Left lung (tissue), 10 donors: Measurements from ENCODE around the gene HDLBP. TPM values are rescaled to one million over a fixed set of nuclear protein-coding genes. Genes with fewer than 3 reads are reported as not detected.

Experiments used
- ATAC-seq: fragments of 200-7000 bp; cut with Tn5 transposase; one replicate; pipeline ENCODE4 v1.9.1; 2020; ENCODE audit warnings: moderate library complexity
- DNase-seq, 4 donors: peaks; one replicate each; pipeline ENCODE4 v3.0.0-alpha.2; 2013 to 2020
- H3K27ac ChIP-seq, 2 donors: fragments of 200-600 bp; sonication (generic) in 1 of 2; one replicate each; pipeline versions ENCODE4 v1.5.0 to v1.8.0; 2020 to 2021
- H3K27me3 ChIP-seq, 2 donors: fragments of 200-600 bp; sonication (generic) in 1 of 2; one replicate each; pipeline versions ENCODE4 v1.5.0 to v1.8.0; 2020 to 2021
- H3K36me3 ChIP-seq, 2 donors: fragments of 200-600 bp; sonication (generic) in 1 of 2; one replicate each; pipeline versions ENCODE4 v1.5.0 to v1.8.0; 2020 to 2021
- H3K4me1 ChIP-seq, 2 donors: fragments of 200-600 bp; one replicate each; pipeline ENCODE4 v1.8.0; 2021
- H3K4me3 ChIP-seq, 2 donors: fragments of 200-600 bp; sonication (generic) in 1 of 2; one replicate each; pipeline versions ENCODE4 v1.5.0 to v1.8.0; 2020 to 2021; ENCODE audit warnings: mild to moderate bottlenecking in 1 of 2
- H3K9me3 ChIP-seq, 2 donors: fragments of 200-600 bp; sonication (generic) in 1 of 2; one replicate each; pipeline versions ENCODE4 v1.5.0 to v1.8.0; 2020 to 2021
- CTCF ChIP-seq, 2 donors: fragments of 200-600 bp; sonication (generic) in 1 of 2; IDR thresholded peaks; one replicate each; pipeline versions ENCODE4 v1.5.0 to v1.8.0; 2021; ENCODE audit warnings: antibody characterized with exemption in 2 of 2
- intact Hi-C, 2 donors: fragments of 100-400 bp; cut with DNase I; formaldehyde crosslinking; loops; one replicate each; pipeline versions ENCODE4 v1.11.2 to v1.14.2; 2022
- polyA plus RNA-seq, 6 donors: library from polyadenylated mRNA; unstranded; fragments of 120-200 nt; gene quantifications; one replicate each; pipeline ENCODE4 v1.2.1, GENCODE V29; 2013; ENCODE audit not compliant: insufficient read length in 6 of 6
- total RNA-seq, 2 donors: library from RNA; stranded (reverse); fragmentation: NEBNext Ultra II Directional; extraction: Animal tissue kit (Norgen Biotek cat#: 25700); gene quantifications; one replicate each; pipeline ENCODE4 v1.2.1, GENCODE V29; 2021
- donor health status: DM: no; HTN: yes; CAD: no.
- donor health status: DM: no; HTN: no; CAD: no.

Gene HDLBP
- total and polyA plus RNA-seq, 8 donors = 369 to 567 (median 401) TPM

- intact Hi-C loops = no loop called here
- no peak for TF ChIP-seq CTCF (IDR thresholded peaks at IDR 0.05)
- Histone ChIP-seq H3K27me3 (no peaks in the 10 kb centered on the region), H3K4me3 (no peak overlapping the region), H3K9me3 (no peaks in the 10 kb centered on the region), H3K4me1 (no peaks in the 10 kb centered on the region), H3K36me3 (peaks cover 0 to 100% of the 10 kb centered on the region in 2 donors), H3K27ac (no peak overlapping the region)
- no peak for DNase-seq
- no peak for ATAC-seq
Observed at GRCh38 chr2:241237949-241238371, 77.5 kb downstream of the HDLBP start.

GRCh38 chr2:241237047-241237446 lies 78.4 kb downstream of the HDLBP start:
- Histone ChIP-seq H3K36me3 (peaks cover 0 to 100% of the 10 kb centered on the region in 2 donors), H3K27me3 (no peaks in the 10 kb centered on the region), H3K9me3 (no peaks in the 10 kb centered on the region), H3K4me3 (no peak overlapping the region), H3K4me1 (no peaks in the 10 kb centered on the region), H3K27ac (no peak overlapping the region)
- intact Hi-C loops = no loop called here
- ATAC-seq = no peak
- DNase-seq = peak in 1 of 4 donors; percentile 21
- no peak for TF ChIP-seq CTCF (IDR thresholded peaks at IDR 0.05)

GRCh38 chr2:241235859-241236593 lies 79.4 kb downstream of the HDLBP start:
- peaks cover 0 to 100% of the 10 kb centered on the region in 2 donors for H3K36me3 ChIP-seq

GRCh38 chr2:241234962-241235740 lies 80.3 kb downstream of the HDLBP start:
- no peak overlapping the region for H3K4me3 ChIP-seq
- H3K4me1 ChIP-seq = no peaks in the 10 kb centered on the region
- no peak for TF ChIP-seq CTCF (IDR thresholded peaks at IDR 0.05)
- no peak overlapping the region for H3K27ac ChIP-seq
- no peaks in the 10 kb centered on the region for H3K27me3 ChIP-seq
- DNase-seq (peak in 1 of 4 donors; percentile 68), ATAC-seq (no peak)
- no peaks in the 10 kb centered on the region for H3K9me3 ChIP-seq
- H3K36me3 ChIP-seq = peaks cover 0 to 100% of the 10 kb centered on the region in 2 donors
- intact Hi-C loops = no loop called here

More at GRCh38 chr2:241235859-241236593, 79.4 kb downstream of the HDLBP start:
- no peak overlapping the region for H3K27ac ChIP-seq
- H3K27me3 ChIP-seq = no peaks in the 10 kb centered on the region
- ATAC-seq (no peak), DNase-seq (peak in 1 of 4 donors; percentile 45)
- no peak overlapping the region for H3K4me3 ChIP-seq
- TF ChIP-seq CTCF (IDR thresholded peaks at IDR 0.05) = no peak
- intact Hi-C loops = no loop called here
- H3K9me3 ChIP-seq = no peaks in the 10 kb centered on the region
- H3K4me1 ChIP-seq = no peaks in the 10 kb centered on the region
